Measurements from ENCODE around the gene METTL1. TPM values are rescaled to one million over a fixed set of nuclear protein-coding genes. Genes with fewer than 3 reads are reported as not detected.

The METTL1 gene
- total RNA-seq, 1 experiment from 2014 or later, result 17.9 TPM

DNA sequence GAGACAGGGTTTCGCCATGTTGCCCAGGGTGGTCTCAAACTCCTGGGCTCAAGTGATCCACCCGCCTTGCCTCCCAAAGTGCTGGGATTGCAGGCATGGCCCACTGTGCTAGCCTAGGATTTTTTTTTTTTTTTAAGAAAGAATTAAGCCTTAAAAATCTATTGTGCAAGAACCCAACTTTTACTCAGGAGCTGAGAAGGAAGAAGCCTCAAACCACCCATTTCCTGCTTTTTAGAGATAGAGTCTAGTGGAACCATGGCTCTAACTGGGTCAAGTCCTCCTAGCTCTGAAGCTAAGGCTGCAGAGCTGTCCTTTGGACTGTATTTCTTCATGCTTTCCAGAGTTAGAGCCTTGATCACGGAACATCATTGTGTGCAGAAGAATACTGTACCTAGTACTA, 9.3 kb upstream of the METTL1 start:
- H3K4me3 ChIP-seq, result no peak overlapping the region
- ChIA-PET CTCF (interaction anchor here (0.6 to 0.7 kb wide), 2 partner anchors 65 to 100 kb away, joined by 4 read pairs; partner anchors contain the start of gene CTDSP2), POLR2A (ENCODE audit: unreplicated experiment) (interaction anchor here (0.6 kb wide), 1 partner anchor 266 kb away, joined by 4 read pairs; no protein-coding TSS in a partner anchor)
- H2AFZ ChIP-seq, result no peak overlapping the region
- H3K9me2 ChIP-seq (ENCODE audit: insufficient read depth), result no peaks in the 10 kb centered on the region
- peaks cover 8% of the 10 kb centered on the region for H3K4me1 ChIP-seq (replicated peaks; ENCODE audit: insufficient read depth)
- intact Hi-C loops (cut with micrococcal nuclease; ENCODE audit: unreplicated experiment), result no loop called here
- H3K36me3 ChIP-seq (ENCODE audit: low read depth), result peaks cover 17% of the 10 kb centered on the region
- BruUV-seq (replicated peaks), result no TSS peak
- no peak overlapping the region for H3K4me2 ChIP-seq
- no peaks in the 10 kb centered on the region for H4K20me1 ChIP-seq (ENCODE audit: insufficient read depth)
- no peaks in the 10 kb centered on the region for H3K9me3 ChIP-seq (ENCODE audit: insufficient read depth, low read depth)
- H3K79me2 ChIP-seq (ENCODE audit: low read depth), result peaks cover 14% of the 10 kb centered on the region
- DNase-seq, result no peak
- H3F3A ChIP-seq (ENCODE audit: insufficient read depth, low read depth), result peaks cover 10% of the 10 kb centered on the region; the same call in 1 of the 2 replicates
- no peak overlapping the region for H3K27ac ChIP-seq
- H3K27me3 ChIP-seq (ENCODE audit: insufficient read depth, low read depth), result no peaks in the 10 kb centered on the region
- TF ChIP-seq EZH2 (IDR thresholded peaks at IDR 0.05; ENCODE audit: low read depth), result no peak
- TF ChIP-seq, protein P1, sequence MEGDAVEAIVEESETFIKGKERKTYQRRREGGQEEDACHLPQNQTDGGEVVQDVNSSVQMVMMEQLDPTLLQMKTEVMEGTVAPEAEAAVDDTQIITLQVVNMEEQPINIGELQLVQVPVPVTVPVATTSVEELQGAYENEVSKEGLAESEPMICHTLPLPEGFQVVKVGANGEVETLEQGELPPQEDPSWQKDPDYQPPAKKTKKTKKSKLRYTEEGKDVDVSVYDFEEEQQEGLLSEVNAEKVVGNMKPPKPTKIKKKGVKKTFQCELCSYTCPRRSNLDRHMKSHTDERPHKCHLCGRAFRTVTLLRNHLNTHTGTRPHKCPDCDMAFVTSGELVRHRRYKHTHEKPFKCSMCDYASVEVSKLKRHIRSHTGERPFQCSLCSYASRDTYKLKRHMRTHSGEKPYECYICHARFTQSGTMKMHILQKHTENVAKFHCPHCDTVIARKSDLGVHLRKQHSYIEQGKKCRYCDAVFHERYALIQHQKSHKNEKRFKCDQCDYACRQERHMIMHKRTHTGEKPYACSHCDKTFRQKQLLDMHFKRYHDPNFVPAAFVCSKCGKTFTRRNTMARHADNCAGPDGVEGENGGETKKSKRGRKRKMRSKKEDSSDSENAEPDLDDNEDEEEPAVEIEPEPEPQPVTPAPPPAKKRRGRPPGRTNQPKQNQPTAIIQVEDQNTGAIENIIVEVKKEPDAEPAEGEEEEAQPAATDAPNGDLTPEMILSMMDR (conservative IDR thresholded peaks at IDR 0.05), result no peak

DNA sequence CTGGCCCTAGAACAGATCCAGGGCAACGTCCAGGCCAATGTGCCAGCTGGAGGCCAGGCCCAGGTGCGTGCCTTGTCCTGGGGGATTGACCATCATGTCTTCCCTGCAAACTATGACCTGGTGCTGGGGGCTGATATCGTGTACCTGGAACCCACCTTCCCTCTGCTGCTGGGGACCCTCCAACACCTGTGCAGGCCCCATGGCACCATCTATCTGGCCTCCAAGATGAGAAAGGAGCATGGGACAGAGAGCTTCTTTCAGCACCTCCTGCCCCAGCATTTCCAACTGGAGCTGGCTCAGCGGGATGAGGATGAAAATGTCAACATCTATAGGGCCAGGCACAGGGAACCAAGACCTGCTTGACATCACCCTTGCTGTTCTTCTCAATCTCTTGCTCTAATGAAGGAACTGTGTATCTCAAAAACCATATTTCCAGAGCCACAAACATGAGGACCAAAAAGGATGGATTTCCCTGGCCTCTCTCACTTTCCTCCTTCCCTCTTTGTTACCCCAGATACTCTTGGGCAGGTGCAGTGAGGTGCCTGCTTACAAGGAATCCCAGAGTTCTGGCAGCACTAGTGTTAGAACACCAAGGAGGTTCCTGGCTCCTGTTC, 8.5 kb upstream of the METTL1 start:
- POLR2A ChIA-PET (ENCODE audit: unreplicated experiment), result no interaction called here
- H3K27ac ChIP-seq, result no peak overlapping the region

DNA sequence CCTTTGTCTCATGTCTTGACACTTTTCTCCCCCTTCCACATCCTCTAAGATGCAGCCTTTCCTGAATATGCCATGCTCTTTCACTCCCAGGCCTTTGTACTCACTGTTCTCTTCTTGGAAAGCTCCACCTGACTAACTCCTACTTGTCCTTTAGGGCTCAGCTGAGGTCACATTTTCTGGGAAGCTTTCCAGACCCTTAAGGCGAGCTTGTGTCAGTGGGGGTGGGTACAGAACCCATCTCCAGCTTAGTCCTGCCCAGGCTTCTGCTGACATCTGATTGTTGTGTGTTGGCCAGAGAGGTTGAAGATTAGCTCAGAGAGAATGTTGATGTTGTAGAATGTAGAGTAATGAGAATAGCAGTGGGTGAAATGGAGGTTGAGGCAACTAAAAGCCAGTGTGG, 7.8 kb upstream of the METTL1 start:
- Histone ChIP-seq H3K36me3 (ENCODE audit: low read depth) (peaks cover 5% of the 10 kb centered on the region; the same call in 1 of the 2 replicates), H3K4me3 (no peak overlapping the region), H3K9me3 (ENCODE audit: insufficient read depth, low read depth) (no peaks in the 10 kb centered on the region), H2AFZ (no peak overlapping the region), H3K27ac (no peak overlapping the region), H3K79me2 (ENCODE audit: low read depth) (peaks cover 14% of the 10 kb centered on the region), H3K27me3 (ENCODE audit: insufficient read depth, low read depth) (no peaks in the 10 kb centered on the region), H3K4me2 (no peak overlapping the region), H3F3A (ENCODE audit: insufficient read depth, low read depth) (peaks cover 10% of the 10 kb centered on the region; the same call in 1 of the 2 replicates), H4K20me1 (ENCODE audit: insufficient read depth) (no peaks in the 10 kb centered on the region), H3K4me1 (replicated peaks; ENCODE audit: insufficient read depth) (peaks cover 8% of the 10 kb centered on the region), H3K9me2 (ENCODE audit: insufficient read depth) (no peaks in the 10 kb centered on the region)
- no TSS peak for BruUV-seq (replicated peaks)
- intact Hi-C loops (cut with micrococcal nuclease; ENCODE audit: unreplicated experiment), result no loop called here
- ChIA-PET CTCF (no interaction called here), POLR2A (ENCODE audit: unreplicated experiment) (no interaction called here)
- TF ChIP-seq, protein P1 (conservative IDR thresholded peaks at IDR 0.05), result no peak
- TF ChIP-seq EZH2 (IDR thresholded peaks at IDR 0.05; ENCODE audit: low read depth), result no peak
- no peak for DNase-seq

More for the DNA sequence above, 8.5 kb upstream of the METTL1 start:
- H3F3A ChIP-seq (ENCODE audit: insufficient read depth, low read depth), result peaks cover 10% of the 10 kb centered on the region; the same call in 1 of the 2 replicates
- no peaks in the 10 kb centered on the region for H3K9me2 ChIP-seq (ENCODE audit: insufficient read depth)
- no peak for TF ChIP-seq EZH2 (IDR thresholded peaks at IDR 0.05; ENCODE audit: low read depth)
- TF ChIP-seq, protein P1 (conservative IDR thresholded peaks at IDR 0.05), result no peak
- no peaks in the 10 kb centered on the region for H3K27me3 ChIP-seq (ENCODE audit: insufficient read depth, low read depth)
- no peaks in the 10 kb centered on the region for H3K9me3 ChIP-seq (ENCODE audit: insufficient read depth, low read depth)
- CTCF ChIA-PET, result no interaction called here
- no peak for DNase-seq
- H3K79me2 ChIP-seq (ENCODE audit: low read depth), result peaks cover 14% of the 10 kb centered on the region
- no peak overlapping the region for H3K4me2 ChIP-seq
- peaks cover 8% of the 10 kb centered on the region for H3K4me1 ChIP-seq (replicated peaks; ENCODE audit: insufficient read depth)
- H3K4me3 ChIP-seq, result no peak overlapping the region
- no peak overlapping the region for H2AFZ ChIP-seq
- no peaks in the 10 kb centered on the region for H4K20me1 ChIP-seq (ENCODE audit: insufficient read depth)
- H3K36me3 ChIP-seq (ENCODE audit: low read depth), result peaks cover 8% of the 10 kb centered on the region
- intact Hi-C loops (cut with micrococcal nuclease; ENCODE audit: unreplicated experiment), result no loop called here
- BruUV-seq (replicated peaks), result no TSS peak

Measured in PC-9 (cell line).